Measurements from ENCODE around the gene PRR23E. TPM values are rescaled to one million over a fixed set of nuclear protein-coding genes. Genes with fewer than 3 reads are reported as not detected.

The PRR23E gene
- total RNA-seq, 2 experiments from 2014 or later, result not detected

GRCh38 chr3:127152684-127153505 lies 40.0 kb upstream of the PRR23E start:
- H3K36me3 Mint-ChIP-seq (ENCODE audit: low read depth), result no peaks in the 10 kb centered on the region
- ChIA-PET CTCF (no interaction called here), POLR2A (no interaction called here)
- H3K9me3 ChIP-seq (ENCODE audit: control insufficient read depth in 1 of 2, insufficient read depth in 1 of 2, low read length in 2 of 2), result peaks cover 0 to 10% of the 10 kb centered on the region in 2 experiments
- H3K4me3 ChIP-seq (ENCODE audit: low read length), result no peak overlapping the region
- H3K36me3 ChIP-seq (ENCODE audit: insufficient read depth, low read length), result no peaks in the 10 kb centered on the region
- no peak overlapping the region for H3K4me3 Mint-ChIP-seq
- peak in 1 of 14 experiments; percentile 25 for DNase-seq
- TF ChIP-seq CTCF (IDR thresholded peaks at IDR 0.05), result no peak
- no peak for ATAC-seq (ENCODE audit: poor library complexity)
- no peaks in the 10 kb centered on the region for H3K4me1 Mint-ChIP-seq (ENCODE audit: low read depth)
- intact Hi-C loops (cut with DNase I, micrococcal nuclease), result no loop called here
- H3K27me3 ChIP-seq (ENCODE audit: control insufficient read depth in 1 of 2, insufficient read depth in 2 of 2, low read length in 2 of 2), result peaks cover 0 to 2% of the 10 kb centered on the region in 2 experiments
- H3K27me3 Mint-ChIP-seq, result peaks cover 9% of the 10 kb centered on the region
- no peak overlapping the region for H3K27ac Mint-ChIP-seq
- no peaks in the 10 kb centered on the region for H3K4me1 ChIP-seq (ENCODE audit: insufficient read depth, low read length)
- H3K9me3 Mint-ChIP-seq, result no peaks in the 10 kb centered on the region
- no peak overlapping the region for H3K27ac ChIP-seq (ENCODE audit: low read depth in 1 of 2, low read length in 2 of 2)

- Histone ChIP-seq H3K4me1 (ENCODE audit: insufficient read depth, low read length) (no peaks in the 10 kb centered on the region), H3K9me3 (ENCODE audit: control insufficient read depth in 1 of 2, insufficient read depth in 1 of 2, low read length in 2 of 2) (peaks cover 0 to 10% of the 10 kb centered on the region in 2 experiments), H3K36me3 (ENCODE audit: insufficient read depth, low read length) (no peaks in the 10 kb centered on the region), H3K27ac (ENCODE audit: low read depth in 1 of 2, low read length in 2 of 2) (no peak overlapping the region), H3K4me3 (ENCODE audit: low read length) (no peak overlapping the region), H3K27me3 (ENCODE audit: control insufficient read depth in 1 of 2, insufficient read depth in 2 of 2, low read length in 2 of 2) (peaks cover 0 to 4% of the 10 kb centered on the region in 2 experiments)
- ChIA-PET CTCF (no interaction called here), POLR2A (no interaction called here)
- Mint-ChIP-seq H3K9me3 (no peaks in the 10 kb centered on the region), H3K27ac (no peak overlapping the region), H3K4me1 (ENCODE audit: low read depth) (no peaks in the 10 kb centered on the region), H3K36me3 (ENCODE audit: low read depth) (no peaks in the 10 kb centered on the region), H3K4me3 (no peak overlapping the region), H3K27me3 (peaks cover 4% of the 10 kb centered on the region)
- intact Hi-C loops (cut with DNase I, micrococcal nuclease), result no loop called here
- DNase-seq, result peak in 1 of 14 experiments; percentile 25
- ATAC-seq (ENCODE audit: poor library complexity), result no peak
- TF ChIP-seq CTCF (IDR thresholded peaks at IDR 0.05), result no peak
Measured at GRCh38 chr3:127153506-127153815, 39.5 kb upstream of the PRR23E start.

DNA sequence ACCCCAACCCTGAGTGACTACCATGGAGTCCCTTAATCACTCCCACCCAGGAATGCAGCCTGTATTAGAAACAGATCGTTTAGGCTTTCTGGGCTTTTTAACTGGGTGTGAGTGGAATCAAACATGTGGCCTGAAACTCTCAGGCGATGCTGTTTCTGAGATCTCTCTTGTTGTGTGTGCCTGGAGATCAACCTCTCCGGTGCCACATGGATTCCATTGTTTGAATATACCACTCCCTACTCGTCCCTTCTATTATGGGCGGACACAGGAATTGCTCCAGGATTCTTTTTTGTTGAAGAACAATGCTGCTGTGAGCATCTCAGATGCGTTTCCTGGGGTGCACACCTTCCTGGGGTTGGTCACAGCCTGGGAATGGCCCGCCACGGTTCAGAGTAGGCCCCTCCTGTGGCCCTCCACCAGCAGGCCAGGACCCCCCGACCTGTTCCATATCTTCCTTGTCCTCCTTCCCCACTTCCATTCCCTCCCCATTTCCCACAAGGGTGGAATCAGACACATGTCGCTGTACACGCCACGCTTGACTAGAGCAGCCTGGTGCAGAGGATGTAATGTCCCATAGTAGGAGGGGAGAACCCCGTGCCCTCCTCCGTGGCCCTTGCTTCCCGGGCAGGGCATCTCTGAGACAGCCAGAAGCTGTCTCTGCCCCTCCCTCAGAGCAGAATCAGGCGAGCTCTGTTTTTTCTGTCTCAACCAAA lies 36.4 kb upstream of the PRR23E start:
- Mint-ChIP-seq H3K27ac (no peak overlapping the region), H3K9me3 (no peaks in the 10 kb centered on the region), H3K4me3 (no peak overlapping the region), H3K27me3 (no peaks in the 10 kb centered on the region), H3K36me3 (ENCODE audit: low read depth) (no peaks in the 10 kb centered on the region), H3K4me1 (ENCODE audit: low read depth) (no peaks in the 10 kb centered on the region)
- DNase-seq (peak in 1 of 14 experiments; percentile 16), ATAC-seq (ENCODE audit: poor library complexity) (no peak)
- Histone ChIP-seq H3K4me1 (ENCODE audit: insufficient read depth, low read length) (no peaks in the 10 kb centered on the region), H3K36me3 (ENCODE audit: insufficient read depth, low read length) (no peaks in the 10 kb centered on the region), H3K9me3 (ENCODE audit: control insufficient read depth in 1 of 2, insufficient read depth in 1 of 2, low read length in 2 of 2) (peaks cover 0 to 15% of the 10 kb centered on the region in 2 experiments), H3K27ac (ENCODE audit: low read depth in 1 of 2, low read length in 2 of 2) (no peak overlapping the region), H3K4me3 (ENCODE audit: low read length) (no peak overlapping the region), H3K27me3 (ENCODE audit: control insufficient read depth in 1 of 2, insufficient read depth in 2 of 2, low read length in 2 of 2) (peaks cover 4 to 9% of the 10 kb centered on the region in 2 experiments)
- ChIA-PET POLR2A (no interaction called here), CTCF (no interaction called here)
- intact Hi-C loops (cut with DNase I, micrococcal nuclease), result no loop called here
- TF ChIP-seq CTCF (IDR thresholded peaks at IDR 0.05), result no peak

All from CD4-positive, alpha-beta T cell (primary cell).